ENCODE data around the gene CHSY1. TPM values are rescaled to one million over a fixed set of nuclear protein-coding genes. Genes with fewer than 3 reads are reported as not detected.

The CHSY1 gene
- total and polyA plus RNA-seq, 2 experiments from 2014 or later = 5.2 to 31.3 TPM

GRCh38 chr15:101145362-101145761 lies 106.5 kb downstream of the CHSY1 start:
- no peaks in the 10 kb centered on the region for H3F3A ChIP-seq (ENCODE audit: insufficient read depth)
- H4K20me1 ChIP-seq (ENCODE audit: insufficient read depth) = no peaks in the 10 kb centered on the region
- no peaks in the 10 kb centered on the region for H3K9me3 ChIP-seq (ENCODE audit: low read depth)
- H3K27me3 ChIP-seq (replicated peaks; ENCODE audit: insufficient read depth) = no peaks in the 10 kb centered on the region
- WGBS, 2 experiments (ENCODE audit: low coverage in 1 of 2, low lambda C conversion rate in 2 of 2, missing lambda C conversion rate in 2 of 2) = 96 to 97% methylated on average over 4 of the region's 4 CpGs
- no peak for DNase-seq
- no peaks in the 10 kb centered on the region for H3K9me2 ChIP-seq (ENCODE audit: insufficient read depth)
- in situ Hi-C loops (cut with MboI) = no loop called here
- no peak overlapping the region for H2AFZ ChIP-seq
- H3K4me1 ChIP-seq (ENCODE audit: insufficient read depth) = no peaks in the 10 kb centered on the region
- TF ChIP-seq EZH2 (IDR thresholded peaks at IDR 0.05; ENCODE audit: insufficient read depth, poor library complexity, severe bottlenecking) = no peak
- TF ChIP-seq EZH2phosphoT487 (IDR thresholded peaks at IDR 0.05; ENCODE audit: insufficient read depth, low read depth) = no peak
- H3K4me2 ChIP-seq (ENCODE audit: unreplicated experiment) = no peak overlapping the region
- no peaks in the 10 kb centered on the region for H3K79me2 ChIP-seq (ENCODE audit: insufficient read depth)
- H3K36me3 ChIP-seq (ENCODE audit: low read depth) = no peaks in the 10 kb centered on the region
- no peak overlapping the region for H3K4me3 ChIP-seq
- no peak overlapping the region for H3K9ac ChIP-seq
- H3K27ac ChIP-seq = no peak overlapping the region

- no peak overlapping the region for H3K27ac ChIP-seq
- H3K27me3 ChIP-seq (replicated peaks; ENCODE audit: insufficient read depth) = no peaks in the 10 kb centered on the region
- H3K4me1 ChIP-seq (ENCODE audit: insufficient read depth) = no peaks in the 10 kb centered on the region
- H3K4me3 ChIP-seq = no peak overlapping the region
- 67 to 76% methylated on average over 7 of the region's 7 CpGs for WGBS, 2 experiments (ENCODE audit: low coverage in 1 of 2, low lambda C conversion rate in 2 of 2, missing lambda C conversion rate in 2 of 2)
- H3K36me3 ChIP-seq (ENCODE audit: low read depth) = no peaks in the 10 kb centered on the region
- no peaks in the 10 kb centered on the region for H3F3A ChIP-seq (ENCODE audit: insufficient read depth)
- no peak for TF ChIP-seq EZH2 (IDR thresholded peaks at IDR 0.05; ENCODE audit: insufficient read depth, poor library complexity, severe bottlenecking)
- no peak for TF ChIP-seq EZH2phosphoT487 (IDR thresholded peaks at IDR 0.05; ENCODE audit: insufficient read depth, low read depth)
- DNase-seq = no peak
- H3K79me2 ChIP-seq (ENCODE audit: insufficient read depth) = no peaks in the 10 kb centered on the region
- H3K9ac ChIP-seq = no peak overlapping the region
- in situ Hi-C loops (cut with MboI) = no loop called here
- H3K4me2 ChIP-seq (ENCODE audit: unreplicated experiment) = no peak overlapping the region
- no peak overlapping the region for H2AFZ ChIP-seq
- H3K9me2 ChIP-seq (ENCODE audit: insufficient read depth) = no peaks in the 10 kb centered on the region
- H4K20me1 ChIP-seq (ENCODE audit: insufficient read depth) = no peaks in the 10 kb centered on the region
- H3K9me3 ChIP-seq (ENCODE audit: low read depth) = no peaks in the 10 kb centered on the region
Observed at GRCh38 chr15:101143321-101143720, 108.5 kb downstream of the CHSY1 start.

DNA sequence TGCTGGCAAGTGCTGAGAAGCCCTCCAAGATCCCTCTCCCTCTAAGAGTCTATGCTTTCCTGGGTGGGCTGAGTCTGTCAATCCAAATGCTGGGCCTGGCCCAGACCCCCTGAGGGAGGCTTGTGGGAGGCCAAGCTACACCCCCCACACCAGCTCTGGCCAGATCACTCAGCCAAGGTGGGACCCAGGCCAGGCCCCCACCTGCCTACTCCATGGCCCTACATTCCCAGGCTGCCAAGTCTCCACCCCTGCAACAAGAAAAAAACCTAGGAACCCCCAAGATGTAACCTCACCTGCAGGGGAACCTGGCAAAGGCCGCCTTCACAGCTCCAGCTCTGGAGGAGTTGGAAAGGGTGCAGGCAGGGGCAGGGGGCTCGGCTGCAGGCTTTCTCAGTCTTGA lies 109.1 kb downstream of the CHSY1 start:
- no peaks in the 10 kb centered on the region for H4K20me1 ChIP-seq (ENCODE audit: insufficient read depth)
- no peak for DNase-seq

DNA sequence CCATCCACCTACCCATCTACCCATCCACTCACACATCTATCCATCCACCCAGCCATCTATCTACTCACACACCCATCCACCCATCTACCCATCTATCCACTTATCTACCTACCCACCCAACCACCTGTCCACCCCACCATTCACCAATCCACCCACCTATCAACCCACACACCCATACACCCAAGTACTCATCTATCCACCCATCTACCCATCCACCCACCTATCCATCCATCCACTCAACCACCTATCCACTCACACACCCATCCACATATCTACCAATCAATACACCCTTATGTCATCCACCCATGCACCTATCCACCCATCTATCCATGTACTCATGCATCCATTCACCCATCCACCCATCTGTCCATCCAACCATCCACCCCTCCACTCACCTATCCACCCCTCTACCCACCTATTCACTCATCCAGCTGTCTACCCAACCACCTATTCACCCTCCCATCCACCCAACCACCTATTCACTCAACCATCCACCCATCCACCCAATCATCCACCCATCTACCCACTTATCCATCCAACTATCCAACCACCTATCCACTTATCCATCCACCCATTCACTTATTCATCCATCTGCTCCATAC lies 109.8 kb downstream of the CHSY1 start:
- in situ Hi-C loops (cut with MboI) = no loop called here
- Histone ChIP-seq H3F3A (ENCODE audit: insufficient read depth) (no peaks in the 10 kb centered on the region), H3K36me3 (ENCODE audit: low read depth) (no peaks in the 10 kb centered on the region), H3K79me2 (ENCODE audit: insufficient read depth) (no peaks in the 10 kb centered on the region), H3K9me2 (ENCODE audit: insufficient read depth) (no peaks in the 10 kb centered on the region), H3K4me1 (ENCODE audit: insufficient read depth) (no peaks in the 10 kb centered on the region), H2AFZ (no peak overlapping the region), H3K9ac (no peak overlapping the region), H3K4me2 (ENCODE audit: unreplicated experiment) (no peak overlapping the region), H4K20me1 (ENCODE audit: insufficient read depth) (no peaks in the 10 kb centered on the region), H3K4me3 (no peak overlapping the region), H3K27ac (no peak overlapping the region), H3K27me3 (replicated peaks; ENCODE audit: insufficient read depth) (no peaks in the 10 kb centered on the region), H3K9me3 (ENCODE audit: low read depth) (no peaks in the 10 kb centered on the region)
- DNase-seq = no peak
- TF ChIP-seq EZH2phosphoT487 (IDR thresholded peaks at IDR 0.05; ENCODE audit: insufficient read depth, low read depth) = no peak
- TF ChIP-seq EZH2 (IDR thresholded peaks at IDR 0.05; ENCODE audit: insufficient read depth, poor library complexity, severe bottlenecking) = no peak

More for the DNA sequence above, 109.1 kb downstream of the CHSY1 start:
- no peaks in the 10 kb centered on the region for H3K27me3 ChIP-seq (replicated peaks; ENCODE audit: insufficient read depth)
- H3K9me2 ChIP-seq (ENCODE audit: insufficient read depth) = no peaks in the 10 kb centered on the region
- H2AFZ ChIP-seq = no peak overlapping the region
- no peak overlapping the region for H3K4me3 ChIP-seq
- no peak overlapping the region for H3K9ac ChIP-seq
- no peak overlapping the region for H3K27ac ChIP-seq
- H3F3A ChIP-seq (ENCODE audit: insufficient read depth) = no peaks in the 10 kb centered on the region
- H3K4me2 ChIP-seq (ENCODE audit: unreplicated experiment) = no peak overlapping the region
- in situ Hi-C loops (cut with MboI) = no loop called here
- H3K9me3 ChIP-seq (ENCODE audit: low read depth) = no peaks in the 10 kb centered on the region
- TF ChIP-seq EZH2phosphoT487 (IDR thresholded peaks at IDR 0.05; ENCODE audit: insufficient read depth, low read depth) (no peak), EZH2 (IDR thresholded peaks at IDR 0.05; ENCODE audit: insufficient read depth, poor library complexity, severe bottlenecking) (no peak)
- H3K36me3 ChIP-seq (ENCODE audit: low read depth) = no peaks in the 10 kb centered on the region
- H3K4me1 ChIP-seq (ENCODE audit: insufficient read depth) = no peaks in the 10 kb centered on the region
- H3K79me2 ChIP-seq (ENCODE audit: insufficient read depth) = no peaks in the 10 kb centered on the region
- WGBS, 2 experiments (ENCODE audit: low coverage in 1 of 2, low lambda C conversion rate in 2 of 2, missing lambda C conversion rate in 2 of 2) = 81 to 88% methylated on average over 2 of the region's 2 CpGs

DNA sequence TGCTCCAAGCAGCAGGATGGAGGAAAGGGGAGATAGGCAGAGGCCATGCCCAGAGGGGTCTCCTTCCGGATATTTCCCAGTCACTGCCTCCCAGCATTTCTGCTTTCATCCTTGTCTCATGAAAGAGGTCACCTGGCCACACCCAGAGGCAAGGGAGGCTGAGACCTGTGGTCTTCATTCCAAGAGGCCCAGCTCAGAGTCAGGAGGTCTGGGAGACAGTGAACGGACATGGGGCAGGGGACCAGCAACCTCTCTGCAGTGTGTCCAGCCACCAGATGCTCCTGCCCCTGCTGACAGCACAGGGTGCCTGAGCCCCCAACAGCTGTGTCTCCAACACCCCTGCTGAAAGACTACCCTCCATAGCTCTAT lies 111.2 kb downstream of the CHSY1 start:
- TF ChIP-seq EZH2phosphoT487 (IDR thresholded peaks at IDR 0.05; ENCODE audit: insufficient read depth, low read depth) = no peak
- no peak for TF ChIP-seq EZH2 (IDR thresholded peaks at IDR 0.05; ENCODE audit: insufficient read depth, poor library complexity, severe bottlenecking)
- H3K27ac ChIP-seq = no peak overlapping the region
- 71 to 97% methylated on average over 1 to 2 of the region's 2 CpGs for WGBS, 2 experiments (ENCODE audit: low coverage in 1 of 2, low lambda C conversion rate in 2 of 2, missing lambda C conversion rate in 2 of 2)
- no peaks in the 10 kb centered on the region for H3K4me1 ChIP-seq (ENCODE audit: insufficient read depth)
- DNase-seq = no peak
- no peak overlapping the region for H2AFZ ChIP-seq
- H3K4me2 ChIP-seq (ENCODE audit: unreplicated experiment) = no peak overlapping the region
- H3K36me3 ChIP-seq (ENCODE audit: low read depth) = no peaks in the 10 kb centered on the region
- in situ Hi-C loops (cut with MboI) = no loop called here
- no peaks in the 10 kb centered on the region for H3K9me2 ChIP-seq (ENCODE audit: insufficient read depth)
- no peaks in the 10 kb centered on the region for H3K79me2 ChIP-seq (ENCODE audit: insufficient read depth)
- H4K20me1 ChIP-seq (ENCODE audit: insufficient read depth) = no peaks in the 10 kb centered on the region
- no peaks in the 10 kb centered on the region for H3K27me3 ChIP-seq (replicated peaks; ENCODE audit: insufficient read depth)
- H3K9ac ChIP-seq = no peak overlapping the region
- H3K4me3 ChIP-seq = no peak overlapping the region
- no peaks in the 10 kb centered on the region for H3K9me3 ChIP-seq (ENCODE audit: low read depth)
- H3F3A ChIP-seq (ENCODE audit: insufficient read depth) = no peaks in the 10 kb centered on the region

Measured in GM23248 (cell line).